Measurements from ENCODE around the gene TCF25.

The TCF25 gene

GRCh38 chr16:89898201-89898967 lies 25.0 kb downstream of the TCF25 start:
- TF ChIP-seq POLR2A (IDR thresholded peaks at IDR 0.05; ENCODE audit: low read length) (no peak), GATA1 (IDR thresholded peaks at IDR 0.05; ENCODE audit: low read depth, low read length) (no peak)
- DNase-seq: no peak

DNA sequence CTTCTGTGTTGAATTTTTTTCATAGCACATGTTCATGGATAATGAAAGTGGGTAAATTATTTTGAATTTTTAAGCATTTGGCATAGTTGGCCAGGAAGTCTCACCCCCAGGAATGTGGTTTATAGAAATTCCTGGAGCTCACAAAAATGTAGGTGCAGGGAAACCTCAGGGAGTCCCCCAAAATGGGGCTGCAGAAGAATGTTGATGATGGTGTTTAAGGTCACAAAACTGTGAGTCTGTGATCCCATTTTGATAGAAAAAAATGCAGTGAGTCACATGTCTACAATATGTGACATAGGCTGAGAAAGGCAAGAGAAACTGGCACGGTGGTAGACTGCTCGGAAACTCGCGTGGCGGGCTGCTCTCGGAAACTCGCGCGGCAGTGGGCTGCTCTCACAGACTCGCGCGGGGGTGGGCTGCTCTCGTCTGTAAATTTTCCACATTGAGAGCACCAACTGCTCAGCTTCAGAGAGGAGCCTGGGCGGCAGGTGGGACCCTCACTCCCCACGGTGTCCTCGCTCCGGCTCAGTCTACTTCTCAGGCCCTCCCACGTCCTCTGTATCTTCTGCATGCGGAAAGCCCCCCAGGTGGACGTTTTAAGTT lies 26.6 kb downstream of the TCF25 start:
- DNase-seq: no peak
- TF ChIP-seq GATA1 (IDR thresholded peaks at IDR 0.05; ENCODE audit: low read depth, low read length): no peak
- no peak for TF ChIP-seq POLR2A (IDR thresholded peaks at IDR 0.05; ENCODE audit: low read length)

GRCh38 chr16:89900885-89901284 lies 27.5 kb downstream of the TCF25 start:
- TF ChIP-seq GATA1 (IDR thresholded peaks at IDR 0.05; ENCODE audit: low read depth, low read length) (no peak), POLR2A (IDR thresholded peaks at IDR 0.05; ENCODE audit: low read length) (no peak)

GRCh38 chr16:89902980-89903379 lies 29.6 kb downstream of the TCF25 start:
- no peak for TF ChIP-seq GATA1 (IDR thresholded peaks at IDR 0.05; ENCODE audit: low read depth, low read length)
- TF ChIP-seq POLR2A (IDR thresholded peaks at IDR 0.05; ENCODE audit: low read length): no peak
- DNase-seq: no peak

More at GRCh38 chr16:89900885-89901284, 27.5 kb downstream of the TCF25 start:
- DNase-seq: no peak

DNA sequence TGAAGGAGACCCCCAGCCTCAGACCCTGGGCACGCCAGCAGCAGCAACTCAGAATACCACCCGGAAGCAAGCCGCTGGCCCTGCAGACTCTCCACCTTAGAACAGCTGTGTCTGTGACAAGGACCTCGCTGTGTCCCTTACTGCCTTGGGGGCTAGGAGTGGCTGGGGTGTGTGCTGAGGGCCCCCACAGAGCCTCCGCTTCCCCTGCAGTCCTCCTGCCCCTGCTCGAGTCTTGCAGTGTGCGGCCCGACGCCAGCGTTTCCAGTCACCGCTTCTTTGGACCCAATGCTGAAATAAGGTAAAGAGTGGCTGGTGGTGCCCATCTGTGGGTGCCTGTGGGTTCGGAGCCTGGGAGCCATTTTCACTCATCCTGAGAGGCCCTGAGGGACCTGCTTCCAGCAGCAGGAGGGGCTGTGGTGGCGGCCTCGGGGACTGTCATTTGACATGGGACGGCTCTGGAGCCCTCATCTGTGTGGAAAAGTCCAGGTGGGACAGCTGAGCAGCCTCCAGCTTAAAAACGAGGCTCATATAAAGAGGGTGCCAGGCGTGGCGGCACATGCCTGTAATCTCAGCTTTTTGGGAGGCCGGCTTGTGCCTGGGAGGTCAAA lies 30.6 kb downstream of the TCF25 start:
- no peak for TF ChIP-seq GATA1 (IDR thresholded peaks at IDR 0.05; ENCODE audit: low read depth, low read length)
- no peak for TF ChIP-seq POLR2A (IDR thresholded peaks at IDR 0.05; ENCODE audit: low read length)
- no peak for DNase-seq

- no peak for TF ChIP-seq POLR2A (IDR thresholded peaks at IDR 0.05; ENCODE audit: low read length)
- TF ChIP-seq GATA1 (IDR thresholded peaks at IDR 0.05; ENCODE audit: low read depth, low read length): no peak
- DNase-seq: no peak
Observed at GRCh38 chr16:89904606-89905510, 31.5 kb downstream of the TCF25 start.

GRCh38 chr16:89905511-89906139 lies 32.2 kb downstream of the TCF25 start:
- no peak for DNase-seq
- TF ChIP-seq POLR2A (IDR thresholded peaks at IDR 0.05; ENCODE audit: low read length): no peak
- no peak for TF ChIP-seq GATA1 (IDR thresholded peaks at IDR 0.05; ENCODE audit: low read depth, low read length)

- TF ChIP-seq GATA1 (IDR thresholded peaks at IDR 0.05; ENCODE audit: low read depth, low read length) (no peak), POLR2A (IDR thresholded peaks at IDR 0.05; ENCODE audit: low read length) (no peak)
- DNase-seq: no peak
Observed at GRCh38 chr16:89906140-89907025, 33.0 kb downstream of the TCF25 start.

DNA sequence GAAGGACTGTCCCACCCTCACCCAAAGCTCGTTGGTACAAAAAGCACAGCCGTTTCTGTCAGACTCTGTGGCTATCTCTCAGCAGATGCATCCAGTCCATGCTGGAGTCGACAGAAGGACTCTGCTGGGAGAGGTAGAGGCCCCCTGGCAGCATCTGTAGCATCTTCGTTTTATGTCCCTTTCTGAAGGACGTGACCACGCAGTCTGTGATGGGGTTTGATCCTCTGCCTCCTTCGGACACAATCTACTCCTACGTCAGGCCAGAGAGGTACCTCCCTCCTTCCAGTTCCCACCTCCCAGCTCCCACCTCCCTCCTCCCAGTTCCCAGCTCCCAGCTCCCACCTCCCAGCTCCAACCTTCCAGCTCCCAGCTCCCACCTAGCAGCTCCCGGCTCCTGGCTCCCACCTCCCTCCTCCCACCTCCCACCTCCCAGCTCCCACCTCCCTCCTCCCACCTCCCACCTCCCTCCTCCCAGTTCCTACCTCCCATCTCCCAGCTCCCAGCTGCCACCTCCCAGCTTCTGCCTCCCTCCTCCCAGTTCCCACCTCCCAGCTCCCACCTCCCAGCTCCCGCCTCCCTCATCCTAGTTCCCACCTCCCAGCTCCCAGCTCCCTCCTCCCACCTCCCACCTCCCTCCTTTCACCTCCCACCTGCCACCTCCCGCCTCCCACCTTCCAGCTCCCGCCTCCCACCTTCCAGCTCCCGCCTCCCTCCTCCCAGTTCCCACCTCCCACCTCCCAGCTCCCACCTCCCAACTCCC lies 33.8 kb downstream of the TCF25 start:
- TF ChIP-seq GATA1 (IDR thresholded peaks at IDR 0.05; ENCODE audit: low read depth, low read length) (no peak), POLR2A (IDR thresholded peaks at IDR 0.05; ENCODE audit: low read length) (no peak)
- peak in 1 of 2 experiments; percentile 46 for DNase-seq

DNA sequence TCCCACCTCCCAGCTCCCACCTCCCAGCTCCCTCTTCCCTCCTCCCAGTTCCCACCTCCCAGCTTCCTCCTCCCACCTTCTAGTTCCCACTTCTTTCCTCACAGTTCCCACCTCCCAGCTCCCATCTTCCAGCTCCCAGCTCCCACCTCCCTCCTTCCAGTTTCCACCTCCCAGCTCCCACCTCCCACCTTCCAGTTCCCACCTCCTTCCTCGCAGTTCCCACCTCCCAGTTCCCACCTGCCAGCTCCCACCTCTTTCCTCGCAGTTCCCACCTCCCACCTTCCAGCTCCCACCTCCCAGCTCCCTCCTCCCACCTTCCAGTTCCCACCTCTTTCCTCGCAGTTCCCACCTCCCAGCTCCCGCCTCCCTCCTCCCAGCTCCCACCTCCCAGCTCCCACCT lies 34.8 kb downstream of the TCF25 start:
- DNase-seq: peak in 1 of 2 experiments; percentile 49
- no peak for TF ChIP-seq POLR2A (IDR thresholded peaks at IDR 0.05; ENCODE audit: low read length)
- no peak for TF ChIP-seq GATA1 (IDR thresholded peaks at IDR 0.05; ENCODE audit: low read depth, low read length)

DNA sequence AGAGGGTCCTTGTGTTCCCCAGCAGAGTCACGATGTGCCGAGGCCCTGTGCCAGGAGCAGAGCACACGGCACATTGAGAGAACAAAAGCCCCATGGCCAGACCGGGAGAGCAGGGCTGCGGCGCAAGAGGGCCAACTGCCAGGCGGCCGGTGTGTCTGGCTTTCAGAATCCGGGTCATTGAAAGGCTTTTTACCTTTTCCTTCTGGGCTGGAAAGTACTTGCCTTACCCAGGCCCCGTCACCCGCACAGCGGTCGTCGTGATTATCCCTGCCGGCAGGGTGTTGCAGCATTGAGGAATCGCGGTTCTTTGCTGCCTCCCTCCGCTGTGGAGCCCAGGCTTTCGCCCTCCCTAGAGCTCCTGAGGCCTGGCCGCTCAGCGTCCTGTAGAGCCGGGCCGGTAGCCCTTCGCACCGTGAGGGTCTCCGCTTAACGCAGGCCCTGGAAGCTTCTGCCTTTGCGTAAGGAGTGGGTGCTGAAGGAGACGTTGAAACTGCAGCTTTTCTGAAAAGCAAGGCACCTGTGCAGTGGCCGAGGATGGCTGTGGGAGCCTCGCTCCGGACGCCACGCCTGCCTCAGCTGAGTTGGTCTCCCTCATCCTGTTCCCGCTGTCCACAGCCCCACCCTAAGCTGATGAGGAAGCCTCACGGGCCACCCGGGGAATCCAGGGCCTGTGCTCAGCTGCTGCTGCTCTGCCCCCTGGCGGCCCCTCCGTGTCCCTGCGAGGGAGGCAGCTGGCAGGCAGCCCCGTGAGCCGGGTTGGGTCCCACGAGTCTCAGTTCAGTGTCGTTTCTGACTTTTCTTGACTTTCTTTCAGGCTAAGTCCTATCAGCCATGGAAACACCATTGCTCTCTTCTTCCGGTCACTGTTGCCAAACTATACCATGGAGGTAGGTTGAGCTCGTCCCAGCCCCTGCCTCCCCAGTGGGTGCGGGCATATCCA lies 36.7 kb downstream of the TCF25 start:
- TF ChIP-seq POLR2A (IDR thresholded peaks at IDR 0.05; ENCODE audit: low read length): no peak
- no peak for TF ChIP-seq GATA1 (IDR thresholded peaks at IDR 0.05; ENCODE audit: low read depth, low read length)
- peak; percentile 66 to 81 for DNase-seq

Measured in erythroblast (primary cell).